Measurements from ENCODE around the gene GDI1. TPM values are rescaled to one million over a fixed set of nuclear protein-coding genes. Genes with fewer than 3 reads are reported as not detected.

GDI1 gene
- polyA plus RNA-seq, 3 donors, result 127 to 145 (median 135) TPM

DNA sequence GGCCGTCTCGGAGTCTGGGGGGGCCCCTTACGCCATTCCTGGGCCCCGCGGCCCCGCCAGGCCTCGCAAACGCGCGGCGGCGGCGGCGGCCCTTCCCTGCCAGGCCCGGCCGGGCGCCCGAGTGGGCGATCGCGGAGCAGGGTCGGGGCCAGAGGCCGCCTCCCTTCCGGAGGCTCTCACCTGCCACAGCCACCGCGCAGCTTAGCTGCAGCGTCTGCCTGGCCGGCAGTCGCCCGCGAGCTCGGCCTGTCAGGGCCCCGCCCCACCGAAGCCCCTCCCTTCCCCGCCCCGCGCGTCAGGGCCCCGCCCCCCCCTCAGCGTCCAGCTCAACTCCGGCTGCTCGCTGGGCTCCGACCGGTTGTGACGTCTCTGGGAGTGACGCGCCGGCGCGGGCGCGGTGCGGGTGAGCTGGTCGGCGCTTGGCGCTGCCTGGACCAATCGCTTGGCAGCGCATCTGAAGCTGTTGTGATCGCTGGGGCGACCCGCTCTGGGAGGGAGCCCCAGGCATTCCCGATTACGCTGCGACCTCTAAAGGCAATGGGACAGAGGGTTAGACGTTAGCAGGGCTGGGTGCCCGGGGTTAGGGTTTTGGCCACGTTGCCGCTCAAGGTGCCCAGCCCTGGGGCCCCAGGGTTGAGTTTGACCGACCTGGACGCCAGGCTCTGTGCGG, 53.6 kb downstream of the GDI1 start, which contains the start of gene SLC10A3:
TSS of gene SLC10A3 (minus strand) at position 216 of the 670 bp plus-strand sequence. CDS start 1,689 bp downstream, outside the sequence.
- peak; percentile 90 for DNase-seq

Other genes with a start within 250 kb of the GDI1 start
- not detected for gene OPN1MW2, start 217.4 kb upstream of the GDI1 start, polyA plus RNA-seq (ENCODE audit: insufficient read length in 3 of 3)
- not detected for gene OPN1MW3, start 179.6 kb upstream of the GDI1 start, polyA plus RNA-seq (ENCODE audit: insufficient read length in 3 of 3)
- gene TEX28, start 142.0 kb upstream of the GDI1 start, polyA plus RNA-seq (ENCODE audit: insufficient read length in 3 of 3), result not detected
- gene TKTL1, start 141.4 kb upstream of the GDI1 start, polyA plus RNA-seq (ENCODE audit: insufficient read length in 3 of 3), result under 1 TPM; 0.24 to 0.54 (median 0.52) TPM
- gene FLNA, start 62.5 kb upstream of the GDI1 start, polyA plus RNA-seq (ENCODE audit: insufficient read length in 3 of 3), result 100 to 1,000 TPM; 416 to 612 (median 573) TPM
- 10 to 100 TPM; 68.3 to 87.4 (median 81.2) TPM for gene EMD, start 57.9 kb upstream of the GDI1 start, polyA plus RNA-seq (ENCODE audit: insufficient read length in 3 of 3)
- gene RPL10, start 38.8 kb upstream of the GDI1 start, polyA plus RNA-seq (ENCODE audit: insufficient read length in 3 of 3), result 1,000 to 10,000 TPM; 2,952 to 3,594 (median 3,543) TPM
- 10 to 100 TPM; 14.7 to 16.4 (median 16.0) TPM for gene DNASE1L1, start 27.9 kb upstream of the GDI1 start, polyA plus RNA-seq (ENCODE audit: insufficient read length in 3 of 3)
- gene TAFAZZIN, start 25.6 kb upstream of the GDI1 start, polyA plus RNA-seq (ENCODE audit: insufficient read length in 3 of 3), result 10 to 100 TPM; 32.3 to 46.4 (median 39.5) TPM
- 100 to 1,000 TPM; 144 to 170 (median 166) TPM for gene ATP6AP1, start 8.5 kb upstream of the GDI1 start, polyA plus RNA-seq (ENCODE audit: insufficient read length in 3 of 3)
- 10 to 100 TPM; 52.6 to 65.9 (median 54.6) TPM for gene FAM50A, start 7.0 kb downstream of the GDI1 start, polyA plus RNA-seq (ENCODE audit: insufficient read length in 3 of 3)
- 10 to 100 TPM; 49.7 to 65.3 (median 53.2) TPM for gene PLXNA3, start 21.1 kb downstream of the GDI1 start, polyA plus RNA-seq (ENCODE audit: insufficient read length in 3 of 3)
- gene LAGE3, start 42.1 kb downstream of the GDI1 start, polyA plus RNA-seq (ENCODE audit: insufficient read length in 3 of 3), result 10 to 100 TPM; 13.1 to 19.1 (median 16.1) TPM
- 10 to 100 TPM; 25.6 to 33.6 (median 32.1) TPM for gene UBL4A, start 49.5 kb downstream of the GDI1 start, polyA plus RNA-seq (ENCODE audit: insufficient read length in 3 of 3)
- gene SLC10A3, start 53.5 kb downstream of the GDI1 start, polyA plus RNA-seq (ENCODE audit: insufficient read length in 3 of 3), result 10 to 100 TPM; 20.0 to 24.1 (median 20.9) TPM
- 10 to 100 TPM; 36.2 to 44.6 (median 39.4) TPM for gene FAM3A, start 79.1 kb downstream of the GDI1 start, polyA plus RNA-seq (ENCODE audit: insufficient read length in 3 of 3)
- 10 to 100 TPM; 39.2 to 49.3 (median 45.6) TPM for gene G6PD, start 109.7 kb downstream of the GDI1 start, polyA plus RNA-seq (ENCODE audit: insufficient read length in 3 of 3)
- gene IKBKG, start 110.5 kb downstream of the GDI1 start, polyA plus RNA-seq (ENCODE audit: insufficient read length in 3 of 3), result 10 to 100 TPM; 16.6 to 19.3 (median 19.3) TPM
- gene CTAG1A, start 148.0 kb downstream of the GDI1 start, polyA plus RNA-seq (ENCODE audit: insufficient read length in 3 of 3), result not detected
- gene CTAG1B, start 182.1 kb downstream of the GDI1 start, polyA plus RNA-seq (ENCODE audit: insufficient read length in 3 of 3), result not detected
- not detected for gene CTAG2, start 216.4 kb downstream of the GDI1 start, polyA plus RNA-seq (ENCODE audit: insufficient read length in 3 of 3)

Measured in renal pelvis (tissue), 4 donors.